Muscle layer of colon (tissue), 2 donors: ENCODE results near the gene KATNB1.

ENCODE experiments used
- H3K27ac ChIP-seq: one replicate; pipeline ENCODE4 v1.7.0; 2013; ENCODE audit warnings: low read depth, mild to moderate bottlenecking, low read length, moderate library complexity
- H3K27me3 ChIP-seq, 2 donors: one replicate each; pipeline ENCODE4 v1.7.0; 2013; ENCODE audit warnings: low read length in 2 of 2, mild to moderate bottlenecking in 2 of 2; ENCODE audit not compliant: insufficient read depth in 2 of 2, control insufficient read depth in 1 of 2
- H3K36me3 ChIP-seq: one replicate; pipeline ENCODE4 v1.7.0; 2013; ENCODE audit warnings: mild to moderate bottlenecking, low read length; ENCODE audit not compliant: insufficient read depth
- H3K4me1 ChIP-seq: one replicate; pipeline ENCODE4 v1.7.0; 2013; ENCODE audit warnings: mild to moderate bottlenecking, low read length; ENCODE audit not compliant: insufficient read depth
- H3K4me3 ChIP-seq, 2 donors: one replicate each; pipeline ENCODE4 v1.7.0; 2013; ENCODE audit warnings: low read length in 2 of 2, low read depth in 1 of 2, mild to moderate bottlenecking in 1 of 2, moderate library complexity in 1 of 2
- H3K9ac ChIP-seq: one replicate; pipeline ENCODE4 v1.7.0; 2013; ENCODE audit warnings: low read length
- H3K9me3 ChIP-seq: one replicate; pipeline ENCODE4 v1.7.0; 2013; ENCODE audit warnings: mild to moderate bottlenecking, low read length
- donor health status: abdominal sarcoma.
- donor health status: Adenocarcinoma of cecum.

KATNB1 gene

GRCh38 chr16:57694725-57695679 lies 40.6 kb upstream of the KATNB1 start, which contains the start of gene DRC7:
DRC7 (plus strand) TSS chr16:57694806; CDS start chr16:57697950, 3,144 bp downstream.
- H3K36me3 ChIP-seq: no peaks in the 10 kb centered on the region
- H3K4me3 ChIP-seq: peak within 1 kb of the TSS in 1 of 2 donors; percentile 23
- no peak within 1 kb of the TSS for H3K27ac ChIP-seq
- H3K4me1 ChIP-seq: no peaks in the 10 kb centered on the region
- H3K9ac ChIP-seq: no peak within 1 kb of the TSS
- H3K9me3 ChIP-seq: no peaks in the 10 kb centered on the region
- no peaks in the 10 kb centered on the region for H3K27me3 ChIP-seq

DNA sequence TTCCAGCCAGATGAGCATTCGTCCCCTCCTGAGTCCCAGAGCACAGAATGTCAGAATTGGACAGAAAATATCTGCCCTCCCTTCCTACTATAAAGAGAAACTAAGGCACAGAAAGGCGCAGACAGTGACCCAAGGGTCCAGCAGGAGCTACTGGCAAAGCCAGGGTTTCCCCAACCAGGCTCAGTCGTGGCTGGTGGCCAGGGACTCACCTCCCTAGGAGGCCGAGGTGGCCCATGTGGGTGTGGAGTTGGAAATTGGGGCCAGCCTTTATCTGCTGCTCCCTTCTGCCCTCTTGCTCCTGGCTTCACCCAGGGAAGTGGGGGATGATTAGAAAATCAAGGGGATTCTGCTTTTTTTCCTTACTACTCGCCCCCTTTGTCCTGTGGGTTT lies 39.9 kb upstream of the KATNB1 start:
- no peaks in the 10 kb centered on the region for H3K9me3 ChIP-seq
- no peak overlapping the region for H3K9ac ChIP-seq
- no peaks in the 10 kb centered on the region for H3K27me3 ChIP-seq
- H3K4me1 ChIP-seq: no peaks in the 10 kb centered on the region
- H3K27ac ChIP-seq: no peak overlapping the region
- H3K36me3 ChIP-seq: no peaks in the 10 kb centered on the region
- H3K4me3 ChIP-seq: no peak overlapping the region

GRCh38 chr16:57696240-57696639 lies 39.3 kb upstream of the KATNB1 start:
- Histone ChIP-seq H3K27me3 (no peaks in the 10 kb centered on the region), H3K27ac (no peak overlapping the region), H3K9ac (no peak overlapping the region), H3K36me3 (no peaks in the 10 kb centered on the region), H3K9me3 (no peaks in the 10 kb centered on the region), H3K4me1 (no peaks in the 10 kb centered on the region), H3K4me3 (no peak overlapping the region)

GRCh38 chr16:57697896-57698537 lies 37.6 kb upstream of the KATNB1 start:
- Histone ChIP-seq H3K9ac (no peak overlapping the region), H3K36me3 (no peaks in the 10 kb centered on the region)

DNA sequence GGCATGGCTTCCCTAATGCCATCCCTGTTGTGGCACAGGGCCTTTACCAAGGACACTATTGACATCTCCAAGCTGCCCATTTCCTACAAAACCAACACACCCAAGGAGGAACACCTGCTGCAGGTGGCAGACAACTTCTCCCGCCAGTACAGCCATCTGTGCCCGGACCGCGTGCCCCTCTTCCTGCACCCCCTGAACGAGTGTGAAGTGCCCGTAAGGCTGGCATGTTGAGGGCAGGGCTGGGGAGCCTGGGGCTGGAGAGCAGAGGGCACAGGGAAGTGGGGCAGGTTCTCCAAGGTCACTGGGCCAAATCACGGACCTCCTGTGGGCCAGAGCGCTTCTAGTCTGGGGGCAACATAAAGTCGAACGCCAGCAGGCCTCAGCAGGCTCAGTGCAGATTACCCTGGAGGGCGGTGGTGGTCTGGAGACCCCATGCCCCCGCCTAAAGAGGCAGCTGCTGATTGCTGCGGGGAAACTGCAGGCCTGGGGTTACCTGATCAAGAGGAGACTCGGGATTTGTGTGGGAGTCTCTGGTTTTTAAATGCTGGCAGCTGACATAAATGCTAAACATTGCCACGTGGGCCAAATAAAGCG lies 36.7 kb upstream of the KATNB1 start:
- no peaks in the 10 kb centered on the region for H3K36me3 ChIP-seq
- H3K27ac ChIP-seq: no peak overlapping the region
- H3K9me3 ChIP-seq: no peaks in the 10 kb centered on the region
- no peaks in the 10 kb centered on the region for H3K27me3 ChIP-seq
- H3K4me3 ChIP-seq: no peak overlapping the region
- H3K9ac ChIP-seq: no peak overlapping the region
- no peaks in the 10 kb centered on the region for H3K4me1 ChIP-seq

More at GRCh38 chr16:57697896-57698537, 37.6 kb upstream of the KATNB1 start:
- Histone ChIP-seq H3K4me1 (no peaks in the 10 kb centered on the region), H3K27ac (no peak overlapping the region), H3K4me3 (no peak overlapping the region), H3K9me3 (no peaks in the 10 kb centered on the region), H3K27me3 (no peaks in the 10 kb centered on the region)

DNA sequence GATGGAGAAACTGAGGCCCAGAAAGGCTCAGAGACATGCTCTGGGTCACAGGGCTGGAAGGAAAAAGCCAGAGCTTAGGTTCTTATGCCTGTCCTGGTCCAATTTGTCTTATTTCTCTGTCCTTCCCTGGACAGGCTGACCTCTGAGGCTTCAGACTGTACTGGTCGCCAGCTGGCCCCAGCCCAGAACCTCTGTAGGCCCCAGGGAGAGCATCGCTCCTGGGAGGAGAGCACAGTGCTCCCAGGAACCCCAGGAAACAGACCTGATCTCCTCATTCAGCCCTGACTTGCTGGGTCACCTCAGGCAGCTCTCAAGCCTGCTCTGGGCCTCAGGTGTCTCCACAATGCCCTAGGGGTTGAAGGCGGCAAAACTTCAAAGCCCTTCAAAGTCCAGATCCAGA lies 36.1 kb upstream of the KATNB1 start:
- no peak overlapping the region for H3K27ac ChIP-seq
- H3K36me3 ChIP-seq: no peaks in the 10 kb centered on the region
- no peak overlapping the region for H3K9ac ChIP-seq
- H3K4me3 ChIP-seq: no peak overlapping the region
- H3K9me3 ChIP-seq: no peaks in the 10 kb centered on the region
- H3K4me1 ChIP-seq: no peaks in the 10 kb centered on the region
- H3K27me3 ChIP-seq: no peaks in the 10 kb centered on the region

DNA sequence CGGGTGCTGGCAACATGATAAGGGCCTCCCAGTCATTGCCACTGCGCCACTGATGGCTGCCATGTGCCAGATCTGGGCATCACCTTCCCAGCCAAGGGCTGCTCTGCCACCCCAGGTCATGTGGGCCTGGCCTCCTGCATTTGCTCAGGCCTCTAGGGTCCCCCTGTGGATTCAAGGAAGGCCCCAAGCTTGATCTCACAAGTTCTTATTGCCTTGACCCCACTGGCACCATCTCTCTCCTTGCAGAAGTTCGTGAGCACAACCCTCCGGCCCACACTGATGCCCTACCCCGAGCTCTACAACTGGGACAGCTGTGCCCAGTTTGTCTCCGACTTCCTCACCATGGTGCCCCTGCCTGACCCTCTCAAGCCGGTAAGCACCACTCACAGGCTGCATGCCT lies 35.7 kb upstream of the KATNB1 start:
- H3K9me3 ChIP-seq: no peaks in the 10 kb centered on the region
- no peak overlapping the region for H3K9ac ChIP-seq
- H3K36me3 ChIP-seq: no peaks in the 10 kb centered on the region
- no peak overlapping the region for H3K4me3 ChIP-seq
- no peaks in the 10 kb centered on the region for H3K27me3 ChIP-seq
- no peaks in the 10 kb centered on the region for H3K4me1 ChIP-seq
- H3K27ac ChIP-seq: no peak overlapping the region

DNA sequence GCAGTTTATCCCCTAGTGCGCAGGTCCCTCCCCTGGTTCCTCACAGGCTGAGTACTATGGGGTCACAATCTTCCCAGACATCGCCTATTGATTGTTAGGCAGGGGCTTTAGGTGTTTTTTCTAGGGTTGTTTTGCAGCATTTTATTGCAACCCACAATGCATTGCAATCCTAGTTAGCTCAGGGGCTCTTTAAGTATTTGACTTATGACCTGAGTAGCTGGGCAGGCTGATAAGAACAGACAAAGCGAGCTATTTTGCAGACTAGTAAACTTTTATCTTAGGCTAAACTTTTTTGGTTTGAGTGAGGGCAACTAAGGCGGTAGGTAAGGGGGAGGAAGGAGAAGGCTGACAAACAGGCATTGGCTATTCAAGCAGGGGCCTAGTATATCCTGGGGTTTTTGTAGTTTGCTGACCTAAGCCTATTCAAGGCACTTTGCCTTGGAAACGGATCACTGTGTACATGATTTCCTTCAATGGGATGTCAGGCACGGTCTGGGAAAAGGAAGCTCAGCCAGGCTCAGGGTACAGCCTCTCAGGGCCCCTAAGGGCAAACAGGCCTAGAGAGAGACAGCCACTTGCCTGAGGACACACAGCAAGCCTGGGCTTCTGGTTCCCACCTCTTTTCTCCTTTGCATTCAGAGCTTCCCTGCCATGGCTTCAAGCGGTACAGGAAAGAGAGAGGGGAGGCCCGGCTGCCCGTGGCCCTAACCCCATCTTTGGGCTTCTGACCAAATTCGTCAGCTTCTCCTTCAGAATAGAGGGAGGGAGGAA lies 34.6 kb upstream of the KATNB1 start:
- Histone ChIP-seq H3K27ac (no peak overlapping the region), H3K36me3 (no peaks in the 10 kb centered on the region), H3K4me1 (no peaks in the 10 kb centered on the region), H3K9me3 (no peaks in the 10 kb centered on the region), H3K9ac (no peak overlapping the region), H3K27me3 (no peaks in the 10 kb centered on the region), H3K4me3 (no peak overlapping the region)

DNA sequence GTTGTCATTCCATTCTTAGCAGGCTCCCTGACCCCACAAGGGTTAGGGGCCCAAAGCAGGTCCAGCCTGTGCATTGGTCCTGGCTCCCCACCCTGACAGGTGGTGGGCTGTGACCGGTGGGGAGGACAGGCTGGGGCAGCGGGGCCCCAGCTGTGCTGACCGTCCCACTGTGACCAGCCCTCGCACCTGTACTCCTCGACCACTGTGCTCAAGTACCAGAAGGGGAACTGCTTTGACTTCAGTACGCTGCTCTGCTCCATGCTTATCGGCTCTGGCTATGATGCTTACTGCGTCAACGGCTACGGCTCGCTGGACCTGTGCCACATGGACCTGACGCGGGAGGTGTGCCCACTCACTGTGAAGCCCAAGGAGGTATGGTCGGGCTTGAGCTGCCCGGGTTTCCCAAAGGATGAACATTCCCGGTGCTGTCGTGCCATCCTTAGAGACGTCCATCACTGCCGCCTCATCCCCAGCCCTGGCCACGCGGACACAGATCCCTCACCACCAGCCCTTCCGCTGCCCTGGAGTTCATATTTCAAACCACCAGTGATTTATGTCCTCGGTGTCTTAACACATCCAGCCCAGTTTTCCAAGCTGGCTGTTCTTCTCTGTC lies 33.7 kb upstream of the KATNB1 start:
- Histone ChIP-seq H3K27ac (no peak overlapping the region), H3K9ac (no peak overlapping the region), H3K4me1 (no peaks in the 10 kb centered on the region), H3K9me3 (no peaks in the 10 kb centered on the region), H3K4me3 (no peak overlapping the region), H3K36me3 (no peaks in the 10 kb centered on the region), H3K27me3 (no peaks in the 10 kb centered on the region)

DNA sequence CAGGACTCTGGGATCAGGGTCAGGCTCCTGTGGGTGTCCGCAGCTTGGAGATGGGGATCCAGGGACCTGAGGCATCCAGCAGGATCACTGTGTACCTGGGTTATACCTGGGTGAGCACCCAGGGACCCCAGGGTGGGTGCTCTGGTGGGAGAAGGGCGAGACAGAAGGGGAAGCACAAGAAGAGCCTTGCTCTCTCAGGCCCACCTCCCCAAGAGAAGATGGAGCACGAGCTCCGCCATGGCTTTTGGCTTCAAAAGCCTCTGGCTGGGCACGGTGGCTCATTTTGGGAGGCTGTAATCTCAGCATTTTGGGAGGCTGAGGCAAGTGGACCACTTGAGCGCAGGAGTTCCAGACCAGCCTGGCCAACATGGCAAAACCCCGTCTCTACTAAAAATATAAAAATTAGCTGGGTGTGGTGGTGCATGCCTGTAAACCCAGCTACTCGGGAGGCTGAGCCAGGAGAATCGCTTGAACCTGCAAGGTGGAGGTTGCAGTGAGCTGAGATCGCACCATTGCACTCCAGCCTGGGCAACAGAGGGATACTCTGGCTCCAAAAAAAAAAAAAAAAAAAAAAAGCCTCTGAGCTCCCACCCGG lies 32.1 kb upstream of the KATNB1 start:
- H3K27me3 ChIP-seq: no peaks in the 10 kb centered on the region
- H3K9ac ChIP-seq: no peak overlapping the region
- H3K4me1 ChIP-seq: no peaks in the 10 kb centered on the region
- no peaks in the 10 kb centered on the region for H3K9me3 ChIP-seq
- no peak overlapping the region for H3K27ac ChIP-seq
- no peak overlapping the region for H3K4me3 ChIP-seq
- H3K36me3 ChIP-seq: no peaks in the 10 kb centered on the region
